ENCODE measurements around the gene PDRG1.

GRCh38 chr20:31924561-31924960, 27.3 kb downstream of the PDRG1 start:
- no peak for TF ChIP-seq CTCF (IDR thresholded peaks at IDR 0.05; ENCODE audit: low read depth, low read length)
- TF ChIP-seq POLR2A (IDR thresholded peaks at IDR 0.05; ENCODE audit: extremely low read depth, insufficient read length), result no peak
- no peak for TF ChIP-seq MAX (IDR thresholded peaks at IDR 0.05; ENCODE audit: low read depth, low read length)
